Thymus (tissue), 11 donors: ENCODE data around the gene AGPAT3. TPM values are rescaled to one million over a fixed set of nuclear protein-coding genes. Genes with fewer than 3 reads are reported as not detected.
A peak's percentile ranks its signal among the peaks of the same experiment; 100 is the strongest.
"Not testable (repeated sequence)": the region's sequence is repeated elsewhere in the genome, so short reads cannot be mapped to it uniquely, and the experiment has no call there.

Experiments used
- DNase-seq, 9 donors: peaks; one replicate each; pipeline ENCODE4 v3.0.0-alpha.2; 2013; ENCODE audit warnings: low spot score in 9 of 9, low read depth in 6 of 9, missing footprints in 1 of 9
- H3K27ac ChIP-seq, 2 donors: one replicate each; pipeline ENCODE4 v1.5.1; 2013; ENCODE audit warnings: control low read depth in 1 of 2, low read depth in 1 of 2, low read length in 1 of 2, mild to moderate bottlenecking in 1 of 2, moderate library complexity in 1 of 2
- H3K27me3 ChIP-seq, 2 donors: one replicate each; pipeline ENCODE4 v1.5.1; 2013; ENCODE audit warnings: low read length in 1 of 2; ENCODE audit not compliant: control insufficient read depth in 2 of 2, insufficient read depth in 1 of 2
- H3K36me3 ChIP-seq, 2 donors: one replicate each; pipeline ENCODE4 v1.5.1; 2013; ENCODE audit warnings: low read length in 1 of 2, mild to moderate bottlenecking in 1 of 2, moderate library complexity in 1 of 2; ENCODE audit not compliant: control insufficient read depth in 2 of 2, insufficient read depth in 2 of 2
- H3K4me1 ChIP-seq, 2 donors: one replicate each; pipeline ENCODE4 v1.5.1; 2013; ENCODE audit warnings: low read length in 2 of 2; ENCODE audit not compliant: control insufficient read depth in 2 of 2, insufficient read depth in 2 of 2
- H3K4me3 ChIP-seq, 2 donors: one replicate each; pipeline ENCODE4 v1.5.1; 2013; ENCODE audit warnings: low read length in 2 of 2, control low read depth in 1 of 2, mild to moderate bottlenecking in 1 of 2
- H3K9me3 ChIP-seq, 2 donors: one replicate each; pipeline ENCODE4 v1.5.1; 2013; ENCODE audit warnings: low read length in 1 of 2, mild to moderate bottlenecking in 1 of 2; ENCODE audit not compliant: control insufficient read depth in 2 of 2, insufficient read depth in 1 of 2
- WGBS: extraction: QIAGEN DNeasy Blood & Tissue Kit; methylation state at CpG from one replicate; pipeline ENCODE4 v1.1.7; 2013; 5-methylcytosine and 5-hydroxymethylcytosine counted together
- polyA plus RNA-seq: library from polyadenylated mRNA; stranded (reverse); fragments of 200-250 nt; gene quantifications from one replicate; pipeline ENCODE4 v1.2.3, GENCODE V29; 2013
- total RNA-seq: library from RNA; stranded (reverse); fragments of 120-200 nt; gene quantifications from one replicate; pipeline ENCODE4 v1.2.4, GENCODE V29; 2013
- donor health status: healthy.

The AGPAT3 gene
- total and polyA plus RNA-seq, 2 donors = 16.2 to 19.8 TPM

- peaks cover 0 to 5% of the 10 kb centered on the region in 2 donors for H3K36me3 ChIP-seq
- H3K9me3 ChIP-seq = peaks cover 0 to 6% of the 10 kb centered on the region in 2 donors
- 87% methylated on average over 5 of the region's 5 CpGs for WGBS
- H3K27ac ChIP-seq = peak overlapping the region; percentile 31 to 64
- DNase-seq = no peak
- H3K4me3 ChIP-seq = no peak overlapping the region
- H3K4me1 ChIP-seq = peaks cover 0 to 15% of the 10 kb centered on the region in 2 donors
- H3K27me3 ChIP-seq = no peaks in the 10 kb centered on the region
These were observed 28.0 kb downstream of the AGPAT3 start for GRCh38 chr21:43892984-43893535.

GRCh38 chr21:43893536-43894205, 28.6 kb downstream of the AGPAT3 start:
- H3K36me3 ChIP-seq = peaks cover 0 to 5% of the 10 kb centered on the region in 2 donors
- 46% methylated on average over 19 of the region's 19 CpGs for WGBS
- peak overlapping the region; percentile 64 to 69 for H3K27ac ChIP-seq
- peaks cover 0 to 15% of the 10 kb centered on the region in 2 donors for H3K4me1 ChIP-seq
- no peak overlapping the region for H3K4me3 ChIP-seq
- peak in 1 of 9 donors; percentile 46 for DNase-seq
- H3K27me3 ChIP-seq = no peaks in the 10 kb centered on the region
- peaks cover 0 to 6% of the 10 kb centered on the region in 2 donors for H3K9me3 ChIP-seq

- no peaks in the 10 kb centered on the region for H3K27me3 ChIP-seq
- peaks cover 0 to 11% of the 10 kb centered on the region in 2 donors for H3K9me3 ChIP-seq
- H3K4me1 ChIP-seq = peaks cover 0 to 14% of the 10 kb centered on the region in 2 donors
- H3K27ac ChIP-seq = no peak overlapping the region
- no peak overlapping the region for H3K4me3 ChIP-seq
- WGBS = 53% methylated on average over 4 of the region's 4 CpGs
- H3K36me3 ChIP-seq = peaks cover 5% of the 10 kb centered on the region in 2 donors
- no peak for DNase-seq
These were observed 29.2 kb downstream of the AGPAT3 start for GRCh38 chr21:43894206-43894577.

GRCh38 chr21:43895196-43895595, 30.2 kb downstream of the AGPAT3 start:
- peaks cover 0 to 17% of the 10 kb centered on the region in 2 donors for H3K9me3 ChIP-seq
- H3K27ac ChIP-seq = no peak overlapping the region

GRCh38 chr21:43896696-43897299, 31.8 kb downstream of the AGPAT3 start:
- not testable (repeated sequence) for H3K27ac ChIP-seq, H3K27me3 ChIP-seq, DNase-seq, H3K4me3 ChIP-seq
- H3K36me3 ChIP-seq = peaks cover 9 to 18% of the 10 kb centered on the region in 2 donors
- H3K9me3 ChIP-seq = peaks cover 0 to 17% of the 10 kb centered on the region in 2 donors
- peaks cover 0 to 14% of the 10 kb centered on the region in 2 donors for H3K4me1 ChIP-seq
- 96% methylated on average over 3 of the region's 8 CpGs for WGBS

More at GRCh38 chr21:43895196-43895595, 30.2 kb downstream of the AGPAT3 start:
- 99% methylated on average over 4 of the region's 4 CpGs for WGBS
- Histone ChIP-seq H3K4me3 (no peak overlapping the region), H3K36me3 (peaks cover 9 to 11% of the 10 kb centered on the region in 2 donors), H3K4me1 (peaks cover 0 to 14% of the 10 kb centered on the region in 2 donors), H3K27me3 (no peaks in the 10 kb centered on the region)
- DNase-seq = no peak

GRCh38 chr21:43899307-43900077, 34.5 kb downstream of the AGPAT3 start:
- Histone ChIP-seq H3K27ac (no peak overlapping the region), H3K4me1 (peaks cover 0 to 4% of the 10 kb centered on the region in 2 donors)
- DNase-seq = no peak

GRCh38 chr21:43900078-43900385, 35.0 kb downstream of the AGPAT3 start:
- 98% methylated on average over 1 of the region's 1 CpG for WGBS
- no peak for DNase-seq
- Histone ChIP-seq H3K9me3 (peaks cover 0 to 17% of the 10 kb centered on the region in 2 donors), H3K27me3 (no peaks in the 10 kb centered on the region), H3K4me3 (no peak overlapping the region), H3K4me1 (peaks cover 0 to 4% of the 10 kb centered on the region in 2 donors), H3K27ac (no peak overlapping the region), H3K36me3 (peaks cover 12 to 18% of the 10 kb centered on the region in 2 donors)

More at GRCh38 chr21:43899307-43900077, 34.5 kb downstream of the AGPAT3 start:
- H3K4me3 ChIP-seq = no peak overlapping the region
- WGBS = 95% methylated on average over 23 of the region's 23 CpGs
- H3K27me3 ChIP-seq = no peaks in the 10 kb centered on the region
- peaks cover 0 to 17% of the 10 kb centered on the region in 2 donors for H3K9me3 ChIP-seq
- H3K36me3 ChIP-seq = peaks cover 10 to 18% of the 10 kb centered on the region in 2 donors

- Histone ChIP-seq H3K4me1 (peaks cover 0 to 8% of the 10 kb centered on the region in 2 donors), H3K27ac (no peak overlapping the region), H3K9me3 (peaks cover 0 to 17% of the 10 kb centered on the region in 2 donors), H3K4me3 (no peak overlapping the region), H3K27me3 (no peaks in the 10 kb centered on the region), H3K36me3 (peaks cover 12 to 21% of the 10 kb centered on the region in 2 donors)
- 99% methylated on average over 6 of the region's 6 CpGs for WGBS
- DNase-seq = no peak
These were observed 35.7 kb downstream of the AGPAT3 start for GRCh38 chr21:43900690-43901089.
